GM18519 (cell line): ENCODE results near the gene GNAS-AS1.

ENCODE experiments used
- ATAC-seq: cut with Tn5 transposase; IDR thresholded peaks from one replicate; pipeline ENCODE4 v1.9.1; 2021; ENCODE audit warnings: mild to moderate bottlenecking, moderate library complexity; ENCODE audit not compliant: unreplicated experiment, low FRiP score

Gene GNAS-AS1

GRCh38 chr20:58788896-58789544, 61.7 kb downstream of the GNAS-AS1 start:
- ATAC-seq = no peak

- ATAC-seq = no peak
These were observed 63.3 kb downstream of the GNAS-AS1 start for GRCh38 chr20:58787211-58788005.

- no peak for ATAC-seq
These were observed 66.2 kb downstream of the GNAS-AS1 start for GRCh38 chr20:58784321-58785074.

- no peak for ATAC-seq
These were observed 67.1 kb downstream of the GNAS-AS1 start for GRCh38 chr20:58783511-58784011.

GRCh38 chr20:58781138-58781537, 69.6 kb downstream of the GNAS-AS1 start:
- ATAC-seq = no peak

GRCh38 chr20:58778760-58779159, 71.9 kb downstream of the GNAS-AS1 start:
- no peak for ATAC-seq

GRCh38 chr20:58777657-58778056, 73.0 kb downstream of the GNAS-AS1 start:
- no peak for ATAC-seq

- no peak for ATAC-seq
These were observed 74.6 kb downstream of the GNAS-AS1 start for GRCh38 chr20:58776109-58776508.

GRCh38 chr20:58775371-58775770, 75.3 kb downstream of the GNAS-AS1 start:
- ATAC-seq = no peak

GRCh38 chr20:58774667-58775263, 75.9 kb downstream of the GNAS-AS1 start:
- ATAC-seq = no peak

- ATAC-seq = no peak
These were observed 76.5 kb downstream of the GNAS-AS1 start for GRCh38 chr20:58774214-58774613.

GRCh38 chr20:58772786-58773185, 77.9 kb downstream of the GNAS-AS1 start:
- no peak for ATAC-seq
